HG03442 (cell line): Measurements from ENCODE around the gene PFN1.

ENCODE experiments used
- ATAC-seq: cut with Tn5 transposase; IDR thresholded peaks from one replicate; pipeline ENCODE4 v1.9.1; 2021; ENCODE audit warnings: mild to moderate bottlenecking, moderate library complexity; ENCODE audit not compliant: unreplicated experiment

Gene PFN1

DNA sequence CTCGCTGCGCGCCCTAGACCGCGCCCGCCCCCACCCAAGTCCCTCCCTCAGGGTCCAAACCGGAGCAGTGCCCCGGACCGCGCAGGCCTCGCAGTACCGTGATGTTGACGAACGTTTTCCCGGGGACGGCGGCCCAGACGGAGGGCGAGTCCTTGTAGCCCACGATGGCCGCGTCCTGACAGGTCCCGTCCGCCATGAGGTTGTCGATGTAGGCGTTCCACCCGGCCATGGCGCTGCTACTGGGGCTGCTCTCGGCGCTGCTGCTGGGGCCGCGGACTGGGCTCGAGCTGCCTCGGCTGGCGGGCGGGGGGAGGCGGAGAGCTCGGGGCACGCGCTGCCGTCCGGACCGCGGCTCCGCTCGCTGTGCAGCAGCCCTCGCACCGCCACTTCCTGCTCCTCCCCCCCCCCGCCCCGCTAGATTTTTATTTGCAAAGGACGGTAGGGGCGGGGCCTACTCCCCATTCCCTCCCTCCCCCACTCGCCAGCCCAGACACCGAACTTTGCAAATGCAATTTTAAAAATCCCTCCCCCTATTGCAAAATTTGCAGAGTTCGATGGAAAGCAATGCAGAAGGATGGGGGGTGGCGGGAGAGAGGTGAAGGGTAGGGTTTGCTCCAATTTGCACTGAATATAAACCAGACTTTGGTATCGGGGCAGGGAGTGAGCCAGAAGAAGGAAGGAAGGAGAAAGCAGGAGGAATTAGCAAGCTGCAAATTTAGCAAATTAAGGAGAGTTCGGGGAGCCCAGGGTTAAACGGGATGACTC lies at the start of gene PFN1:
Gene PFN1, minus strand, starts transcription at position 365 of the 765 bp plus-strand sequence. Its CDS starts 136 bp downstream, at position 229.
- peak; percentile 19 for ATAC-seq

DNA sequence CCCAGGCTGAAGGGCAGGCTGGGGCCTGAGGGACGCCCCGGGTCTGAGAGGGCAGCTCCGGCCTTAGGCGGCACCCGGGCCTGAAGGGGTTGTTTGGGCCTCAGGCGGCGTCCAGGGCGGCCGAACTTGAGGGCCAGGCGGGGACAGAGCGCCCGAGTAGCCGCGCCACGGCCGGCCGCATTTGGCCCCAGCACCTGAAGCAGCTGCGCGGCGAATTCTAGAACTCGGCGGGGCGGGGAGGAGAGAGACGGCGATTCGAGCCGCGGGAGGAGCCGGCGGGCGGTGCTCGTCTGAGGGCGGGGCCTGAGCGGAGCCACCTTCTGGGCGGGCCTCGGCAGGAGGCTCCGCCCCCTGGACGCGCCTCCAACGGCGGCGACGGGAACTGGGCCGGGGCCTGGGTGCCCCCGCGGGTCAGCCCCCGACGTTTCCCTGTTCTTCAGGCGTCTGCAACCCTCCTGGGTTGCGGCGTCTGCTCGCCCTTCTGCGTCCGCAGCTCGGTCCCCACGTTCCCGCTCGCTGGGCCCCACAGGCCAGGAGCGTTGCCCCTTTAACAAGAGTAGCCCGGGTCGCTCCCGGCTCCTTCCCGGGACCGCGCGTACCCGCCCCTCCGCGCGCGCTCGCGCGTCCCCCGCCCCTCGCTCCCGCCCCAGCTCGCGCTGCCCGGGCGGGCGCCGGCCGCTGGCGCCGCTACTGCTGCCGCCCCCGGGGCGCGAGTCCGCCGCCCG lies 49.1 kb upstream of the PFN1 start, which contains the start of the genes INCA1 and KIF1C:
Gene INCA1, minus strand, starts transcription at position 221 of the 725 bp plus-strand sequence. CDS start 3,085 bp downstream, outside the sequence.
Gene KIF1C, plus strand, starts transcription at position 649 of the 725 bp plus-strand sequence. CDS start 2,297 bp downstream, outside the sequence.
- ATAC-seq: peak; percentile 80

DNA sequence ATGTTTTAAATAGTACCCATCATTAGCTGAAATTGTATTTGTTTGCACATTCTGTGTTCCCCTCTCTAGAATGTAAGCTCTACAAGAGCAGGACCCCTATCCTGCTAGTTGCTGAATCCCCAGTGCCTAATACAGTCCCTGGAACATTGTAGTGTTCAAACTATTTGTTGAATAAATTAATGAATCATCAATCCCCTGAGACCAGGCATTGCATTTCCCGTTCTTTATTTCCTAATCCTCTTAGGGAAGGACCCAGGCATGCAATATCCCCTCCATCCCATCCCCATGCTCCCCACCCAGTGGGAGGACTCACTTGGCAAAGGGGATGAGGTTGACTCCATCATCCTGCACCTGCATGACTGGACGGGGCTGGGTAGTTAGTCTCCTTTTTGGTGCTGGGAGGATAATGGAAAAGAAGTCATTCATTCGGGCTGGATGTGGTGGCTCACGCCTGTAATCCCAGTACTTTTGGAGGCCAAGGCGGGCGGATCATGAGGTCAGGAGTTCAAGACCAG lies 45.8 kb upstream of the PFN1 start:
- ATAC-seq: no peak

DNA sequence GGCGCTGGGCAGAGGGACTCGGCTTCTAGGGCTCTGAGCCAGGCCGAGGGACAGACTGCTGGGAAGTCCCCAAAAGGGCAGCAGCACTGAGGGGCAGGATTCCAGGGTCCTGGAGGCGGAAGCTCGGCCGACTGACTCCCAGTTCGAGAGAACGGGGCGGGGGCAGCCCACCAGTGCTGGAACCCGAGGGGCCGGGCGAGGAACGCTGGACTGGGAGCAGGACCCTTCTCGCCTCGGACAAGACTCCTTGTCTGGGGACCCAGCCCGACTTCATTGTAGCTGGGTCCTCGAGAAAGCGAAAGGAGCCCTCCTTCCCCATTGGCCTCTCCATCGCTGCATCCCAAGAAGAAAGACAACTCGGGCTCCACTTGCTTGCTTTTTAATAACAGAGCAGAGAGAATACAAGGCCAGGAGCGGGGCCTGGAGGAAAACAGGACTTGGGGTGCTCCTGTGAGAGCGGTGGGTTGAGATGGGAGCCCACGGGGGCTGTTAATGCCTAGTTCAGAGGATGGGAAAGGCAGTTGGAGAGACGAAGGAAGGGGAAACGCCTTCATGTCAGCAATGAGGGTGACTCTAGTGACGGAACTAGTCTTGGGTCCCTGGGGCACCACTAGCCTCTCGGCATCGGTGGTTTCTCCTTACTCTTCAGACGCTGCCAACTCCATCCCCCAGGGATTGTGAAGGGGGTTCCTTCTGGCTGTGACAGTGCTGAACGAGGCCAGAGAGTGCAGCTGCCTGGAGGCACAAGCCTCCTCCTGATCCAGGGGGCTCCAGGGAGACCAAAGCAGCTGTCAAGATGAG lies 39.6 kb upstream of the PFN1 start:
- no peak for ATAC-seq

DNA sequence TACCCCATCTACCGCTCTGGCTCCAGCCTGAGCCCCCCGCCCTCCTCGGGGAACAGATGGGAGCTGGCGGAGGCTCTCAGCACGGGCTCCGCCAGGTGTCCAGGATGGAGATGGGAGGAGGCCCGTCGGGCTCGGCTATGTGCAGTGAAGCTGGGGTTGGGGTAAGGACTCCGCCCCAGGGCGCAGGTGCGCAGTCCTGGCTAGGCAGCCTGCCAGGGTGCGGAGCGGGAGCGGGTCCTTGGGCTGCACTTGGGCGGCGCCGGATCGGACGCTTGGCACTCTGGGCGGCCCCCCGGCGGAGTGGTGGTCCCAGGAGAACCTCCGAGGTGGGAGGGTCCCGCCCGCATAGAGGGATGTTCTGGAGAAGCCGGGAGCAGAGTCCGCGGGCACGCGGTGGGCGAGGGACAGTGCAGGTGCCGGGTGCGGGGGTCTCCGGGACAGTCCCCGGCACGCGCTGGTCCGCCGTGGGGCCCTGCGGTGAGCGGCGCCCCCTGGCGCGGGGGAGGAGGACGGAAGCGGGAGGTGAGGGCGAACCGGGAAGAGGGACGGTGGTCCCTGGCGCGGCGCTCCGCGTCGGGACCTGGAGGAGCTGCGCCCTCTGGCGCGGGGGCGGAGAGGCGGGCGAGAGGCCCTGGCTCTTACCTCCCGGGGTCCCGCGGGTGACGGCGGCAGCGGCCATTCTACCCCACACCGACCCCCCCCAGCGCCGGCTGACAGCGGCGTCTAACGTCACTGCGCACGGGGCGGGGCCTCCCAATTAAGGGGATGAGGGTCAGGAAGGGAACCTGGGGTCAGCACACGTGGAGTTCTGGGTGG lies 38.8 kb upstream of the PFN1 start, which contains the start of gene CAMTA2:
Gene CAMTA2, minus strand, starts transcription at position 725 of the 816 bp plus-strand sequence. CDS start 1,453 bp downstream, outside the sequence.
- peak; percentile 64 for ATAC-seq

DNA sequence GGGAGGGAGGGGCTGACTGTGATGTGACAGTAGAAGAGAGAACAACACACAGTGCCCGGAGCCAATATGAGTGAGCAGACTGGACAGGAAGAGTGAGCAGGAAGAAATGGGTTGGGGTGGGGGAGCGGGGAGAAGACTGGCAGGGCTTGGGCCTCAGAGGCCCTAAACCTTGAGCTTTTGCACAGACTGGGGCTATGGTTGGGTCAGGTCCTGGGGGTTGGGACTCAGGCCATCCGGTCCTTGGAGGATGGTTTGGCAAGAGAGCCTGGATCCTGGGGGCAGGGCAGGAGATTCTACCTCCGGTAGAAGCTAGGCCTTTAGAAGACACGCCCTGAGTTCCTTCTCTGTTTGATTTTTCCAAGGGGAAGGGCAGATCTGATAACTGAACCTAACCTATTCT lies 38.1 kb upstream of the PFN1 start:
- ATAC-seq: no peak

DNA sequence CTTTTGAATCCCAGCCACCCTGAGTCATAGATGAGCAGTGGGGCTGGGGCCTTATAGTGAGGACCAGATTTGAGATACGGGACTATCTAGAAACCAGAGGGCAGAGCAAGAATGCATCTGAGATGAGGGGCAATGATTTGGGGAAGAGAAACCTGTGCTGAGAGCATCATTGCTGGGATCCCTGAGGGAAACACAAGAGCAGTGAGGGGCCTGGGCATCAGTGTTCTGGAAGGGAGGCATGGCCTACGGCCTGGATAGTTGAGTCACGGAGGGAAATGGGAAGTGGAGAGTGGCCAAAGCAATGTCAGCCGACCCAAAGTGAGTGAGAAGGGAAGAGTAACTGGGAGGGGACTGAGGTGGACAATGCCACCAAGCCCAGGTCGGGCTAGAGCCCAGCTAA lies 34.0 kb upstream of the PFN1 start:
- no peak for ATAC-seq

DNA sequence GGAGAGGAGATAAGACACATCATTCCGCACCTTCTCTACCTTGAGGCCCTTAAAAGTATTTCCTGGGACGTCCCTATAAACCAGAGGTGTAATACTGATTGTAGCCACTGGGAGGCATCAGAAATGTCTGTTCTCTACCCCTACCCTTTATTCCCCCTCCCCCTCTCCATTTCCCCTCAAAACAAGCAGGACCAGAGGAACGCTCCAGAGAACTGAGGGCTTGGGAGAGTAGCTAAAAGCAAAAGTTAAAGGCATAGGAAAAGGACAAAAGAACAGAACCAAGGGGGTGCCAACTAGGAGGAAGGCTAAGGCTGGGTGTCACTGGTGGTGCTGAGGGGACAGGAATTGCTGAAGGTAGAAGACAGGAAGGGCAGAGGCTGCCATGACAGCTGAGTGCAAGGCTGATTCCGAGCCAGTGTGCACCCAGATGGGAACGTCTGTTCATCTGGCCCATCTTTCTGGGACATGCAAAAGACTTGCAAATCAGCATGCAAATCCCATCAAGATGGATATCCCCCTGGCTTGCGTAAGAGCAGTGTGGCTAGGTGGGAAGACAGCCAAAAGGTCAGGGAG lies 32.4 kb upstream of the PFN1 start:
- ATAC-seq: no peak

DNA sequence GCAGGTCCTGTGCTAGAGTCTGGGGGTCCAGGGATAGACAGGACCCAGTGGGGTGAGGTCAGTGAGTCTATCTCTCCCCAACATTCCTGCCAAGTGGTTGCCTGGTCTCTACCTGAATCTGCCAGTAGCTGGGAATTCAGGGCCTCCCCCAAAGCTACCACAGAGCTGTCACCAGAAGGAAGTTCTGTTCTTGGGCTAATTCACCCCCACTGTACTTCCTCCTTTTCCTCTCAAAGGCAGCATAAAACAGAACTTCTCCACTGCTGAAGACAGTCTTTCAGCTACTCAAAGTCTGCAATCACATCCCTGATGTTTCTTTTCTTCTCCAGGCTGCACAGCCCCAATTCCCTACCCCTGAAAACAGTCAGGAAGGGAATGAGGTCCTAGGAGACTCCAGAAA lies 30.4 kb upstream of the PFN1 start:
- no peak for ATAC-seq

DNA sequence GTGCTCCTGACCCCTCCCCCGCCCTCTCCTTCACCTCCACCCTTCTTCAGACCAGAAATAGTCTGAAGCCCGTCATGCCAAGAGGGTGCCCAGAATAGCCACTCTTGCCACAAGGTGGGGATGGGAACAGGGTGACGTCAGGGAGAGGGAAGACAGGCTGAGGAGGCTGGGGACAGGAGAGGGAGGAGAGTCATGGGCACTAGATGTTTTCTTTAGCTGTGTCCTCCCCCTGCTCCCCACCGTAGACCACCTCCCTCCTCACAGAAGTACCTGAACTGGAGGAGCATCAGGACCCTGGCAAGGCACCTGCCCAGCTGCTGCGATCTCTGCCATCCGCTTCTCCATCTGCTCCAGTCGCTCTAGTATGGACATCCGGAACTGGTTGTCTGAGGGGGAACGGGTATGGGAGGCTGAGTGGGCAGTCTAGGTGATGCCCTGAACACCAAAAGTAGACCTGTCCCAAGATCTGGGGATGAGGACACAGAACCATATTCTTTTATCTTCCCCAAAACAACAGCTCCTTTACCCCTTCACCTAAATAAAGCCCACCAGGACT lies 25.9 kb upstream of the PFN1 start:
- ATAC-seq: no peak

DNA sequence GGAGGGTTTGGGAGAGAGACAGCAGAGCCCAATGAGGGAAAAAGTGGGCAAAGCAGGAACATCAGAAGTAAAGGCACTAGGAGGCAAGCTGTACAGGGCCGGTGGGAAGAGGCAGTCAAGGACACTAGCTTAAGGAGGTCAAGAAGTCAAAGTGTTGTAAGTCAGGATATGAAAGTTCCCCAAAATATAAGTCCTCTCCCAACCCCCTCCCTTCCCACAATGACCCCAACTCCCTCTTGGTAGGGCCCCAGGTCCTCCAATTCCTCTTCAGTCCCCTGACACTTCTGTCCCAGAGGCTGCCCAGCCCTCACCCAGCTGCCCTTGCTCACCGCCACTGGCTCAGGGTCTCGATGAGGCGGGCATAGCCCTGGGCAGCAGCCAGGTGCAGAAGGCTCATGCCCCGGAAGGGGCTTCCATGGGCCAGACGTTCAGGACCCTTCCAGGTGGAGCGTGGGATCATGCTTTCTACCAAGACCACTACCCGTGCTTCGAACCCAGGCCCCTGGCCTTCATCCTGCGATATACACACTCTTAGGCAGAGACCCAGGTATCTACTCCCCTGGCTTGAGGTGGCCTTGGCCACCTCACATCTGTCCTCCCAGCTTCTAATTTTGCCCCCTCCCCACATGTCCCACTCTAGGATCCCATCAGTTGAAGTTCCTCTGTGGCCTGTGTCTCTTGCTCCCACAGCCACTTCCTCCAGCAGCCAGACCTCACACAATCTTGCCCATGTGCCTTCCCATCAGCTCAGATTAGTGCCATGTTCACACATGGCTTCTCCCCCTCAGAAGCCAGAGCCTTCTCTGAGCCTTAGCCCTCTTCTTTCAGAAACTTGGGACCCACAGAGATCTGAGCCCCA lies 25.2 kb upstream of the PFN1 start:
- ATAC-seq: no peak

DNA sequence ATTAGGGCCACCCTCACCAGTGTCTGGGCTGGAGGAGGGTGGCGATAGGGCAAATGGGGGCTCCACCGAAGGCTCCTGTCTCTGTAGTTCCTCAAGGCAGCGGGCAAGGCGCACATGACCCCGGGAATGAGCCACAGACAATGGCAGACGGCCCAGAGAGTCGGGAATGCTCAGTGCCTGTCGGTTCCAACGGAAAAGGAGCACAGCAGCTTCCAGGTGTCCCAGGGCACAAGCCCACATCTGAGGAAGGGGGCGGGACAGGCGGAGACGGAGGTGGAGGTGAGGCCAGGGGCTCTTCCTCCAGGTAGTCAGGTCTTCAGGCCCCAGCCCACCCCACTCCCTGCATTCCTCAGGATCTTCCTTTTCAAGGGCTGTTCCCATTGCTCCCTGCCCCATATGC lies 24.4 kb upstream of the PFN1 start:
- ATAC-seq: no peak

DNA sequence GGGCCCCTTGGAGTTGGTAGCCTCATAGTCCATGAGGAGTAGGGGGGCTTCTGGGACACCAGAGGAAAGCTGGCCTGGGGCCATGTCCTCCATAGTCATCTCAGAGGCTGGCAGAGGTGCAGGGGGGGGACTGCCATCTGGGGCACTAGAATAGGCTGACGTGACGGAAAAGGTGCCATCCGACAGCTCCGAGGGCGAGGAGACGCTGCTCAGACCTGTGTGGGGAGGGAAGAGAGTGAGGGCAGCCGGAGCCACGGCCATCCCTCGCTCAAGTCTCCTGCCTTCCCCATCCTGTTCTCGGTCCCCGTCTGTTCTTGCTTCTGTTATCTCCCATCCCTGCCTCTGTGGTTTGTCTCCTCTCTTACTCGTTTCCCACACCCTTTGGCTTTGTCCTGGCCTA lies 24.0 kb upstream of the PFN1 start:
- ATAC-seq: no peak

DNA sequence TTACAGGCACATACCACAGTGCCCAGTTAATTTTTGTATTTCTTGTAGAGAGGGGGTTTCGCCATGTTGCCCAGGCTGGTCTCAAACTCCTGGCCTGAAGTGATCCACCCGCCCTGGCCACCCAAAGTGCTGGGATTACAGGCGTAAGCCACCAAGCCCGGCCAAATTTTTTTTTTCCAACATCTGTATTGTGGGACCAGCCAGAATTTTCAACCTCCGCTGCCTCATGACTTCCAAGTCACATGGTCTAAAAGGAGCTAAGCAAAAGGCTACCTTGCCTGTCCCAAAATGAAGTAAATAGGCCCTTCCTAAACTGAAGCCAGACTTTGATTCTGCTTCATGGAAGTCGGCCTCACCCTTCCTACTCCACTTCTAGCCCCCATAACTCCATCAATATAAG lies 23.5 kb upstream of the PFN1 start:
- no peak for ATAC-seq

DNA sequence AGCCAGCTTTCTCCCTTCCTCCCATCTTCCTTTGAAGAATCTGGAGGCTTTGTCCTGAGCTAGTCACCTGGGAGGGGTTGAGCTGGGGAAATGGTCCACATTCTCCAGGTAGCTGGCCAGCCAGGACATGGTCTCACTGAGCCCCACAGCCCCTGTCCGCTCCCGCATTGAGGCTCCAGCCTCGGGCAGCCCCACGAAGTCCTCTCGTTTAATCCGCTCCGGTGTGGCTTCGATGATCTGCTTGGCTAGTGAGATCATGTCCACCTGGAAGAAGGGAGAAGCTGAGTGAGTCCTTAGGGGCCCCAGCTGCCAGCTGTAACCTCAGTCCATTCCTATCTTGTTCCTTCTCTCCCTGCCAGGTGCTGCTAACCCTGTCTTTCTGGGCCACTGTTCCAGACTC lies 21.9 kb upstream of the PFN1 start:
- no peak for ATAC-seq

DNA sequence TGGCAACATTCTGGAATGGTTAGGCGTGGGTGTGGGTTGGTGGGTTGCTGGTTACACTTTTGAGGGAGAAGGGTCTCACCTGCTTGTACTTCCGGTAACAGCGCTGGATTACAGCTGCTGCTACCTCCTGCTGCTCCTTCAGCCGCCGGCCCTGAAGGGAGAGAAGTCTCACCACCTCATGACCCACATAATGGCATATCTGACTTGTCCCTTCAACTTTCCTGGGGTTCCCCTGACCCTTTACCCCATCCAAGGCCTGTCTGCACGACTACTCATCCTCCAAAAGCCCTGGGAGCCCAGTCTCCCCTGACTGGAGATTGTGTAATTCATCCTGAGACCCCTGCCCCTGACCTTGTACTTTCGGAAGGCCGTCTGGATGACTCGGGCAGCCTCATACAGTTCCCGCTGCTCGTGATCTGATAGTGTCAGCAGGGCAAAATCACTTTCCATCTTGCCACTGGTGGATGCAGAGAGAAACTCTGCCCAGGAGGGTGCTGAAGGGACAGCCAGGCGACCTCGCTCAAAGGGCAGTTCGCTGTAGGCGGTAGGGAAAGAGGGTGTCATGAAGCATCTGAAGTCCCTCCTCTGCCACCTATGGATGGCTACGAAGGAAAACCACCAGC lies 21.3 kb upstream of the PFN1 start:
- no peak for ATAC-seq

DNA sequence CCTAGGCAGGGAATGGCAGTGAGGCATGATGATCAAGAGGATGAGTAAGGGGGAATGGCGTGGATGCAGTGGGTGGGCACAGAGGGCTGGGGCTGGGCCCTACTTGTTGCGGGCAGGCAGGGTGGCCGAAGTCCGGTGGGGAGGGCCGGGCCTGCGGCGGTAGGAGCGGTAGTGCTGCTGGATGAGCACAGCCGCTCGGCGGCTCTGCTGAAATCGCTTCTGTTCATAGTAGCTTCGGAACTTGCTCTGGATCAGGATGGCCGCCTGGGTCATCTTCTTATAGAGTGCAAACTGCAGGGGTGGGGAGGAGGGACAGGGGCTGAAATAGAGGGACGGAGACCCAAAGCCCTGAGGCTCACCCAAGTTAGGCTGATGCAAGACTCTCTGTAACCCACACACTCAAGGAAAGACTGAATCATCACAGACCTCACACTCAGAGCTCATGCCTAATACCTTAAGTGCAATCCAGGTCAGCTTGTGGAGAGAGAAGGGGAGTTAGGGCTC lies 20.8 kb upstream of the PFN1 start:
- no peak for ATAC-seq

DNA sequence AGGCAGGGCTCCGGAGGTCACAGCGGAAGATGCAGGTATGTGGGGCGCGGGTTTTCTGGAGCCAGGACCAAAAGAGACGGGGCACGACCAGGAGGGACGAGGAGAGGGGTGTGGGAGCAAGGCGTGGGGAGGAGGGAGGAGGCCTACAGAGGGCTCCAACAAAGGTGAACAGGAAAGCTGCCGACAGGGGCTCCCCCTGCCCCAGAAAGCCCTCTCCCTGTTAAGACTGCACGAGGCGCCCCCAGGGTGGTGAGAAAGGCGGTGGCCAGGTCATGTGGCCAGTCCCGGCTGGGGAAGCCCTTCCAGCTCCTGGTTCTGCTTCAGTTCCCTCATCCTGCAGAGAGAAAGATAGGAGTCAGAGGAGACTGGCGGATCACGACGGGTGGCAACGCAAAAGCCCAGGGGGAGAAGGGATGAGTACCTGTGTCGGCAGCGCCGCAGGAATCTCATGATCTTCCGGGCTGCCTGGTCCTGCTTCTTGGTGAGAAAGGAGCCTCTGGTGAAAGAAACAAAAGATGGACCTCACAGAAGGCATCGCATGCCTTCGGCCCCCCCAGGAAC lies 20.2 kb upstream of the PFN1 start:
- no peak for ATAC-seq
